Epithelial cell of proximal tubule (primary cell): Measurements from ENCODE around the gene SLC35F6. TPM values are rescaled to one million over a fixed set of nuclear protein-coding genes. Genes with fewer than 3 reads are reported as not detected.

Experiments
- DNase-seq: peaks from one replicate; pipeline ENCODE4 v3.0.0-alpha.2; 2011; ENCODE audit warnings: low read depth
- H3K4me3 ChIP-seq: 2 replicates; pipeline ENCODE4 v1.5.1; 2011; ENCODE audit warnings: low read depth, mild to moderate bottlenecking, low read length
- CTCF ChIP-seq: conservative IDR thresholded peaks from 2 replicates; pipeline ENCODE4 v1.5.1; 2012; ENCODE audit warnings: low read depth, mild to moderate bottlenecking, low read length
- total RNA-seq: library from RNA; depleted of rRNA; stranded (reverse); fragments of >200 nt; gene quantifications from 2 replicates; pipeline ENCODE4 v1.2.3, GENCODE V29; 2015

The SLC35F6 gene
- total RNA-seq, 1 donor from 2014 or later, result 27.2 TPM

- no peak for DNase-seq
These were observed 32.4 kb upstream of the SLC35F6 start for GRCh38 chr2:26731714-26732113.

GRCh38 chr2:26732446-26732845 lies 31.6 kb upstream of the SLC35F6 start:
- TF ChIP-seq CTCF, result no peak
- no peak overlapping the region for H3K4me3 ChIP-seq
- no peak for DNase-seq

More at GRCh38 chr2:26731714-26732113, 32.4 kb upstream of the SLC35F6 start:
- H3K4me3 ChIP-seq, result no peak overlapping the region
- TF ChIP-seq CTCF, result no peak

GRCh38 chr2:26733413-26733812 lies 30.7 kb upstream of the SLC35F6 start:
- DNase-seq, result no peak
- no peak overlapping the region for H3K4me3 ChIP-seq
- TF ChIP-seq CTCF, result no peak

- no peak for TF ChIP-seq CTCF
- DNase-seq, result no peak
- no peak overlapping the region for H3K4me3 ChIP-seq
These were observed 29.0 kb upstream of the SLC35F6 start for GRCh38 chr2:26735097-26735496.

GRCh38 chr2:26735883-26736588 lies 28.0 kb upstream of the SLC35F6 start:
- no peak overlapping the region for H3K4me3 ChIP-seq
- no peak for TF ChIP-seq CTCF
- no peak for DNase-seq

- TF ChIP-seq CTCF, result no peak
- DNase-seq, result no peak
- no peak overlapping the region for H3K4me3 ChIP-seq
These were observed 26.9 kb upstream of the SLC35F6 start for GRCh38 chr2:26737221-26737620.

- TF ChIP-seq CTCF, result no peak
- DNase-seq, result no peak
- no peak overlapping the region for H3K4me3 ChIP-seq
These were observed 25.6 kb upstream of the SLC35F6 start for GRCh38 chr2:26738481-26738880.
